Loucy (cell line): Measurements from ENCODE around the gene AIMP1.

Experiments used
- H2AFZ ChIP-seq: fragments of 200-600 bp; sonication (generic); 2 replicates; pipeline ENCODE4 v1.6.0; 2016; ENCODE audit warnings: antibody characterized with exemption, mild to moderate bottlenecking, low read length, moderate library complexity
- H3F3A ChIP-seq: fragments of 200-600 bp; 2 replicates; pipeline ENCODE4 v1.6.0; 2016; ENCODE audit warnings: antibody characterized with exemption, low read depth, mild to moderate bottlenecking
- H3K27me3 ChIP-seq: fragments of 200-600 bp; sonication (generic); 2 replicates; pipeline ENCODE4 v1.6.1; 2014; ENCODE audit warnings: low read length, mild to moderate bottlenecking; ENCODE audit not compliant: insufficient read depth, poor library complexity, severe bottlenecking
- H3K36me3 ChIP-seq: fragments of 200-600 bp; sonication (generic); 2 replicates; pipeline ENCODE4 v1.6.1; 2016; ENCODE audit warnings: low read length; ENCODE audit not compliant: insufficient read depth
- H3K4me1 ChIP-seq: fragments of 200-600 bp; sonication (generic); 2 replicates; pipeline ENCODE4 v1.5.1; 2014; ENCODE audit warnings: low read length, mild to moderate bottlenecking; ENCODE audit not compliant: insufficient read depth, poor library complexity, severe bottlenecking
- H3K4me2 ChIP-seq: fragments of 200-600 bp; sonication (generic); 2 replicates; pipeline ENCODE4 v1.6.0; 2014; ENCODE audit warnings: antibody characterized with exemption, low read length, low read depth, mild to moderate bottlenecking; ENCODE audit not compliant: poor library complexity, severe bottlenecking
- H3K4me3 ChIP-seq: fragments of 200-600 bp; sonication (generic); 2 replicates; pipeline ENCODE4 v1.5.1; 2014; ENCODE audit warnings: low read length, mild to moderate bottlenecking, mixed read lengths; ENCODE audit not compliant: poor library complexity, severe bottlenecking
- H3K79me2 ChIP-seq: fragments of 200-600 bp; sonication (generic); 2 replicates; pipeline ENCODE4 v1.6.1; 2014; ENCODE audit warnings: low read length; ENCODE audit not compliant: insufficient read depth
- H3K9ac ChIP-seq: fragments of 200-600 bp; sonication (generic); 2 replicates; pipeline ENCODE4 v1.6.0; 2014; ENCODE audit warnings: mild to moderate bottlenecking, low read depth, low read length, moderate library complexity; ENCODE audit not compliant: poor library complexity, severe bottlenecking
- H3K9me2 ChIP-seq: fragments of 200-600 bp; sonication (generic); replicated peaks from 2 replicates; pipeline ENCODE4 v1.6.1; 2016; ENCODE audit warnings: low read depth, low read length, mixed read lengths
- H3K9me3 ChIP-seq: fragments of 200-600 bp; sonication (generic); 2 replicates; pipeline ENCODE4 v1.6.1; 2014; ENCODE audit warnings: mild to moderate bottlenecking, antibody characterized with exemption, low read length, low read depth; ENCODE audit not compliant: insufficient read depth
- H4K20me1 ChIP-seq: fragments of 200-600 bp; sonication (generic); 2 replicates; pipeline ENCODE4 v1.6.0; 2014; ENCODE audit warnings: antibody characterized with exemption, low read length, mild to moderate bottlenecking; ENCODE audit not compliant: insufficient read depth, poor library complexity, severe bottlenecking
- EZH2phosphoT487 ChIP-seq: fragments of 200-600 bp; IDR thresholded peaks from 2 replicates; pipeline ENCODE4 v1.6.1; 2018; ENCODE audit warnings: antibody characterized with exemption, mild to moderate bottlenecking, moderate library complexity, borderline replicate concordance
- TF ChIP-seq, protein P1 (sequence below): fragments of 200-600 bp; sonication (generic); conservative IDR thresholded peaks from 2 replicates; pipeline ENCODE4 v1.5.1; 2014; ENCODE audit warnings: mild to moderate bottlenecking, antibody characterized with exemption, low read length

The AIMP1 gene

DNA sequence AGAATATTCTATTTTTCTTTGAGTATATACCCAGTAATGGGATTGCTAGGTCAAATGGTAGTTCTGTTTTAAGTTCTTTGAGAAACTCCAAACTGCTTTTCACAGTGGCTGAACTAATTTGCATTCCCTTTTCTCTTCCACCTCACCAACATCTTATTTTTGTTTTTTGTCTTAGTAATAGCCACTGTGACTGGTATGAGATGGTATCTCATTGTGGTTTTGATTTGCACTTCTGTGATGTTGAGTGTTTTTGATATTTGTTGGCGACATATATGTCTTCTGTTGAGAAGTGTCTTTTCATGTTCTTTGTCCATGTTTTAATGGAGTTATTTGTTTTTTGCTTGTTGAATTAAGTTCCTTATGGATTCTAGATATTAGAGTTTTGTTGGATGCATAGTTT lies 24.4 kb downstream of the AIMP1 start:
- H3K4me3 ChIP-seq, result no peak overlapping the region
- H3F3A ChIP-seq, result no peaks in the 10 kb centered on the region
- H4K20me1 ChIP-seq, result peaks cover 7% of the 10 kb centered on the region
- no peak overlapping the region for H3K9ac ChIP-seq
- no peaks in the 10 kb centered on the region; the same call in 1 of the 2 replicates for H3K9me3 ChIP-seq
- H2AFZ ChIP-seq, result no peak overlapping the region
- no peak overlapping the region for H3K4me2 ChIP-seq
- TF ChIP-seq EZH2phosphoT487, result no peak
- TF ChIP-seq, protein P1, sequence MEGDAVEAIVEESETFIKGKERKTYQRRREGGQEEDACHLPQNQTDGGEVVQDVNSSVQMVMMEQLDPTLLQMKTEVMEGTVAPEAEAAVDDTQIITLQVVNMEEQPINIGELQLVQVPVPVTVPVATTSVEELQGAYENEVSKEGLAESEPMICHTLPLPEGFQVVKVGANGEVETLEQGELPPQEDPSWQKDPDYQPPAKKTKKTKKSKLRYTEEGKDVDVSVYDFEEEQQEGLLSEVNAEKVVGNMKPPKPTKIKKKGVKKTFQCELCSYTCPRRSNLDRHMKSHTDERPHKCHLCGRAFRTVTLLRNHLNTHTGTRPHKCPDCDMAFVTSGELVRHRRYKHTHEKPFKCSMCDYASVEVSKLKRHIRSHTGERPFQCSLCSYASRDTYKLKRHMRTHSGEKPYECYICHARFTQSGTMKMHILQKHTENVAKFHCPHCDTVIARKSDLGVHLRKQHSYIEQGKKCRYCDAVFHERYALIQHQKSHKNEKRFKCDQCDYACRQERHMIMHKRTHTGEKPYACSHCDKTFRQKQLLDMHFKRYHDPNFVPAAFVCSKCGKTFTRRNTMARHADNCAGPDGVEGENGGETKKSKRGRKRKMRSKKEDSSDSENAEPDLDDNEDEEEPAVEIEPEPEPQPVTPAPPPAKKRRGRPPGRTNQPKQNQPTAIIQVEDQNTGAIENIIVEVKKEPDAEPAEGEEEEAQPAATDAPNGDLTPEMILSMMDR, result no peak
- peaks cover 4% of the 10 kb centered on the region for H3K4me1 ChIP-seq
- H3K79me2 ChIP-seq, result peaks cover 18% of the 10 kb centered on the region; the same call in 1 of the 2 replicates
- peaks cover 40% of the 10 kb centered on the region; the same call in 1 of the 2 replicates for H3K36me3 ChIP-seq
- no peaks in the 10 kb centered on the region for H3K9me2 ChIP-seq
- no peaks in the 10 kb centered on the region for H3K27me3 ChIP-seq

DNA sequence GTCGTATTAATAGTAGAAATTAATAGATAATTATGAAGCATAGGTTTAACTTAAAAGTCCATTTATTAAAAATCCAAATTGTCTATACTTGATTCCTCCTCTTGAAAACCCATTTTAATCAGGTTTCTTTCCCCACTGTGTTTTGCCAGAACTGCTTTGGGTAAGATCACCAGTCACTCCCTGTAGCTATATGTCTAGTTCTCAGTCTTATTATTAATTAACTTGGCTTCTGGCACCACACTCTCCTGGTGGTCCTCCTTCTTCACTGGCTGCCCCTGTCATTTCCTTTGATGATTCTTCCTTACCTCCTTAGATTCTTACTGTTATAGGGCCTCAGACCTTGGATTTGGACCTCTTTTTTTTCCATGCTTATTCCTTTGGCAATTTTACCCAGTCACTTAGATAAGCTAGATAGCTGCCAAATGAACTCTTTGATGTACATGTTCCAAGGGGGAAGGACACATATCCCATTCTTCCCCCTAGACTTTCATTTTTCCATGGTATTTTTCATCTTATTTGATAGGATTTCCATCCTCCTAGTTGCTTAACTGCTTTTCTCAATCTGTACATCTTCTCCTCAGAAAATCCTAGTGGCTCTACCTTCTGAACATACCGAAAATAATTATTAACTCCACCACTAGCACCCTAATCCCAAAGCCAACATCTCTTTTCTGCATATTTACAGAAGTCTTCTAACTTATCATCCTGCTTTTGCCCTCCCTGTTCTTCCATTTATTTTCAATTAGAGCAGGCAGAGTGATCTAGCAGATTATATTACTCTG lies 27.7 kb downstream of the AIMP1 start:
- no peak overlapping the region for H2AFZ ChIP-seq
- H3K4me2 ChIP-seq, result no peak overlapping the region
- TF ChIP-seq, protein P1, result no peak
- no peak for TF ChIP-seq EZH2phosphoT487
- H3K9ac ChIP-seq, result no peak overlapping the region
- H4K20me1 ChIP-seq, result peaks cover 7% of the 10 kb centered on the region
- peaks cover 28% of the 10 kb centered on the region for H3K36me3 ChIP-seq
- H3K4me3 ChIP-seq, result no peak overlapping the region
- no peaks in the 10 kb centered on the region for H3K9me2 ChIP-seq
- peaks cover 18% of the 10 kb centered on the region; the same call in 1 of the 2 replicates for H3K79me2 ChIP-seq
- H3F3A ChIP-seq, result no peaks in the 10 kb centered on the region
- H3K9me3 ChIP-seq, result no peaks in the 10 kb centered on the region; the same call in 1 of the 2 replicates
- H3K4me1 ChIP-seq, result peaks cover 4% of the 10 kb centered on the region
- no peaks in the 10 kb centered on the region for H3K27me3 ChIP-seq

DNA sequence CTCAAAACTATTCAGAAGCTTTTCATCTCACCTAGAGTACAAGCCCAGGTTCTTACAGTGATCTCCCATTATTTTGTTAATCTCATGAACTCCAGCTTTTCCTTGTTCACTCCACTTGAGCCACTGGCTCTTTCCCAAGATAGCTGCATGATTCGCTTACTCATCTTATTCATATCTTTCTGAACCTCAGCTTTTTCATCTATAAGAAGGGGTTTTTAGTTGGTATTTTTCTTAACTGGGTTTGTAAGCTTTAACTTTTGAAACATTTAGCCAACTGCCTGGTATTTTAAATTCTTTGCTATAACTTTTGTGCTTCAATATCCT lies 28.3 kb downstream of the AIMP1 start:
- H3K4me3 ChIP-seq, result no peak overlapping the region
- H3K4me2 ChIP-seq, result no peak overlapping the region
- H3K27me3 ChIP-seq, result no peaks in the 10 kb centered on the region
- no peaks in the 10 kb centered on the region; the same call in 1 of the 2 replicates for H3K9me3 ChIP-seq
- peaks cover 33% of the 10 kb centered on the region for H3K36me3 ChIP-seq
- H3K9ac ChIP-seq, result no peak overlapping the region
- H3K4me1 ChIP-seq, result peaks cover 4% of the 10 kb centered on the region
- no peak for TF ChIP-seq EZH2phosphoT487
- TF ChIP-seq, protein P1, result no peak
- H3K9me2 ChIP-seq, result no peaks in the 10 kb centered on the region
- H3F3A ChIP-seq, result no peaks in the 10 kb centered on the region
- H2AFZ ChIP-seq, result no peak overlapping the region
- H3K79me2 ChIP-seq, result peaks cover 18% of the 10 kb centered on the region; the same call in 1 of the 2 replicates
- peaks cover 7% of the 10 kb centered on the region for H4K20me1 ChIP-seq
